HCT116 (cell line): ENCODE results near the gene GUCY2C. TPM values are rescaled to one million over a fixed set of nuclear protein-coding genes. Genes with fewer than 3 reads are reported as not detected.

Experiments used
- ATAC-seq: fragments of 200-7000 bp; cut with Tn5 transposase; 2 replicates; pipeline ENCODE4 v1.9.1; 2020; ENCODE audit warnings: mild to moderate bottlenecking, moderate library complexity
- BruUV-seq: library from RNA; stranded (reverse); fragments of 400-500 nt; replicated peaks from 2 replicates; lab custom pipeline; 2021; lab: Mats Ljungman, UMichigan
- CTCF ChIA-PET: fragments of 300-600 bp; sonication (Branson Sonifier 250); formaldehyde crosslinking; loops from one replicate; lab custom pipeline; 2021; ENCODE audit warnings: antibody characterized with exemption; lab: Charles Lee
- POLR2A ChIA-PET: fragments of 300-600, 350-600 bp; sonication (Branson Sonifier 250); formaldehyde crosslinking; loops from one replicate; lab custom pipeline; 2021; ENCODE audit warnings: antibody characterized with exemption; lab: Charles Lee
- RAD21 ChIA-PET, 2 experiments: fragments of 300-600 bp; sonication (Branson Sonifier 250); formaldehyde crosslinking; loops; one replicate each; lab custom pipeline; 2023; ENCODE audit warnings: low total read pairs in 2 of 2; ENCODE audit not compliant: uncharacterized antibody in 2 of 2, unreplicated experiment in 2 of 2, low non-redundant PET in 1 of 2; lab: Charles Lee
- DNase-seq: peaks from one replicate; pipeline ENCODE4 v3.0.0-alpha.2; 2010; ENCODE audit warnings: low read depth, low spot score
- H2AFZ ChIP-seq: fragments of 200-600 bp; shearing (Covaris generic), sonication (generic); 2 replicates; pipeline ENCODE4 v1.6.1; 2017; ENCODE audit warnings: low read depth, mixed run types, mixed read lengths, antibody characterized with exemption, low read length; ENCODE audit not compliant: poor library complexity, severe bottlenecking
- H3K27ac ChIP-seq: 2 replicates; pipeline ENCODE4 v1.5.1; 2012; ENCODE audit warnings: low read depth, low read length
- H3K27me3 ChIP-seq: fragments of 200-600 bp; sonication (generic); 2 replicates; pipeline ENCODE4 v1.6.1; 2016; ENCODE audit warnings: mixed run types, low read length, mixed read lengths; ENCODE audit not compliant: insufficient read depth
- H3K36me3 ChIP-seq, 2 experiments: fragments of 200-500 bp in 1 of 2; fragments of 200-600 bp in 1 of 2; sonication (Bioruptor generic) in 1 of 2; sonication (generic) in 1 of 2; 2 replicates each; pipeline versions ENCODE4 v1.5.1 to v1.6.1; 2014 to 2016; ENCODE audit warnings: low read length in 2 of 2, inconsistent platforms in 1 of 2, mixed read lengths in 1 of 2, mixed run types in 1 of 2; ENCODE audit not compliant: insufficient read depth in 2 of 2, control insufficient read depth in 1 of 2
- H3K4me1 ChIP-seq, 2 experiments: fragments of 200-600 bp in 1 of 2; sonication (generic) in 1 of 2; 2 replicates each; pipeline versions ENCODE4 v1.5.1 to v1.6.1; 2012 to 2017; ENCODE audit warnings: low read length in 2 of 2, inconsistent platforms in 1 of 2, mild to moderate bottlenecking in 1 of 2, mixed read lengths in 1 of 2, mixed run types in 1 of 2, moderate library complexity in 1 of 2; ENCODE audit not compliant: insufficient read depth in 2 of 2, control insufficient read depth in 1 of 2
- H3K4me2 ChIP-seq: fragments of 200-600 bp; sonication (generic); 2 replicates; pipeline ENCODE4 v1.6.1; 2017; ENCODE audit warnings: mixed run types, low read length, mixed read lengths
- H3K4me3 ChIP-seq, 2 experiments: fragments of 200-600 bp in 1 of 2; sonication (generic) in 1 of 2; replicated peaks in 1 of 2; 2 replicates each; pipeline ENCODE4 v1.5.1; 2011 to 2016; ENCODE audit warnings: low read length in 2 of 2, control low read depth in 1 of 2, low read depth in 1 of 2, mild to moderate bottlenecking in 1 of 2, mixed read lengths in 1 of 2, mixed run types in 1 of 2
- H3K79me2 ChIP-seq: fragments of 200-600 bp; sonication (generic); 2 replicates; pipeline ENCODE4 v1.6.1; 2017; ENCODE audit warnings: mild to moderate bottlenecking, mixed run types, low read length, moderate library complexity, mixed read lengths; ENCODE audit not compliant: insufficient read depth
- H3K9ac ChIP-seq: fragments of 200-600 bp; sonication (generic); 2 replicates; pipeline ENCODE4 v1.6.1; 2016; ENCODE audit warnings: low read length, mixed read lengths
- H3K9me2 ChIP-seq: fragments of 200-600 bp; sonication (generic), shearing (Covaris generic); 2 replicates; pipeline ENCODE4 v1.6.1; 2017; ENCODE audit warnings: mixed run types, mild to moderate bottlenecking, moderate library complexity; ENCODE audit not compliant: insufficient read depth
- H3K9me3 ChIP-seq, 2 experiments: fragments of 200-500 bp in 1 of 2; fragments of 200-600 bp in 1 of 2; sonication (Bioruptor generic) in 1 of 2; sonication (generic) in 1 of 2; 2 replicates each; pipeline ENCODE4 v1.6.1; 2014 to 2017; ENCODE audit warnings: low read length in 2 of 2, mixed read lengths in 2 of 2, inconsistent platforms in 1 of 2, low read depth in 1 of 2, mild to moderate bottlenecking in 1 of 2, mixed run types in 1 of 2, moderate library complexity in 1 of 2; ENCODE audit not compliant: control insufficient read depth in 1 of 2, insufficient read depth in 1 of 2
- H4K20me1 ChIP-seq: fragments of 200-600 bp; sonication (generic), shearing (Covaris generic); 2 replicates; pipeline ENCODE4 v1.6.1; 2017; ENCODE audit warnings: mixed run types, mild to moderate bottlenecking, moderate library complexity; ENCODE audit not compliant: insufficient read depth
- CBX3 ChIP-seq: IDR thresholded peaks from 2 replicates; pipeline ENCODE4 v1.6.1; 2012; ENCODE audit warnings: low read depth
- CEBPB ChIP-seq: IDR thresholded peaks from 2 replicates; pipeline ENCODE4 v1.6.1; 2012; ENCODE audit warnings: low read depth
- ELF1 ChIP-seq: IDR thresholded peaks from 2 replicates; pipeline ENCODE4 v1.6.1; 2012; ENCODE audit warnings: low read depth, borderline replicate concordance
- FOSL1 ChIP-seq: IDR thresholded peaks from 2 replicates; pipeline ENCODE4 v1.6.1; 2012; ENCODE audit warnings: low read depth
- JUND ChIP-seq: IDR thresholded peaks from 2 replicates; pipeline ENCODE4 v1.6.1; 2012
- MAX ChIP-seq: IDR thresholded peaks from 2 replicates; pipeline ENCODE4 v1.6.1; 2012
- POLR2AphosphoS5 ChIP-seq: IDR thresholded peaks from 2 replicates; pipeline ENCODE4 v1.6.1; 2011; ENCODE audit warnings: mild to moderate bottlenecking, low read depth, low read length, moderate library complexity
- SRF ChIP-seq: IDR thresholded peaks from 2 replicates; pipeline ENCODE4 v1.6.1; 2012; ENCODE audit warnings: low read depth
- TCF7L2 ChIP-seq: IDR thresholded peaks from 2 replicates; pipeline ENCODE4 v1.7.0; 2011; ENCODE audit warnings: borderline replicate concordance, inconsistent platforms; ENCODE audit not compliant: insufficient read depth, insufficient read length; ENCODE audit errors: extremely low read depth
- ZBTB33 ChIP-seq: IDR thresholded peaks from 2 replicates; pipeline ENCODE4 v1.6.1; 2011; ENCODE audit warnings: mild to moderate bottlenecking, low read length, moderate library complexity; ENCODE audit not compliant: insufficient replicate concordance; ENCODE audit errors: extremely low read depth
- ZFX ChIP-seq: fragments of 450-650 bp; IDR thresholded peaks from 2 replicates; pipeline ENCODE4 v1.6.1; 2017
- intact Hi-C: fragments of 100-400 bp; cut with micrococcal nuclease; formaldehyde crosslinking; loops from 2 replicates; pipeline ENCODE4 v1.10.0; 2022
- total RNA-seq: library from RNA; stranded (reverse); gene quantifications from one replicate; pipeline ENCODE4 v1.2.1, GENCODE V29; 2021; ENCODE audit not compliant: unreplicated experiment

GUCY2C gene
- total RNA-seq, 1 experiment from 2014 or later = not detected

- CTCF ChIA-PET = no interaction called here
- H3K27ac ChIP-seq = no peak overlapping the region
- TF ChIP-seq CEBPB (no peak), TCF7L2 (no peak), CBX3 (no peak), ZBTB33 (no peak), ZFX (no peak), POLR2AphosphoS5 (no peak), JUND (no peak), SRF (no peak), MAX (no peak), ELF1 (no peak), FOSL1 (no peak)
Observed at GRCh38 chr12:14621826-14622225, 74.6 kb downstream of the GUCY2C start.

More at GRCh38 chr12:14621826-14622225, 74.6 kb downstream of the GUCY2C start:
- DNase-seq (no peak), ATAC-seq (no peak)
- Histone ChIP-seq H4K20me1 (no peaks in the 10 kb centered on the region), H2AFZ (no peak overlapping the region), H3K9me2 (no peaks in the 10 kb centered on the region), H3K9me3 (no peaks in the 10 kb centered on the region), H3K9ac (no peak overlapping the region), H3K36me3 (no peaks in the 10 kb centered on the region), H3K79me2 (no peaks in the 10 kb centered on the region), H3K4me1 (no peaks in the 10 kb centered on the region), H3K4me3 (no peak overlapping the region), H3K27me3 (no peaks in the 10 kb centered on the region), H3K4me2 (no peak overlapping the region)
- no TSS peak for BruUV-seq
- ChIA-PET RAD21 (no interaction called here), POLR2A (no interaction called here)
- intact Hi-C loops = no loop called here
